NCI-H1417 treated with DMSO at 0.1 percent for 48 hours (cell line): Measurements from ENCODE around the gene SLC27A4.
"Not testable (repeated sequence)": the region's sequence is repeated elsewhere in the genome, so short reads cannot be mapped to it uniquely, and the experiment has no call there.

Experiments
- DNase-seq: peaks from one replicate; lab custom pipeline; 2025; lab: John Stamatoyannopoulos, UW

SLC27A4 gene

DNA sequence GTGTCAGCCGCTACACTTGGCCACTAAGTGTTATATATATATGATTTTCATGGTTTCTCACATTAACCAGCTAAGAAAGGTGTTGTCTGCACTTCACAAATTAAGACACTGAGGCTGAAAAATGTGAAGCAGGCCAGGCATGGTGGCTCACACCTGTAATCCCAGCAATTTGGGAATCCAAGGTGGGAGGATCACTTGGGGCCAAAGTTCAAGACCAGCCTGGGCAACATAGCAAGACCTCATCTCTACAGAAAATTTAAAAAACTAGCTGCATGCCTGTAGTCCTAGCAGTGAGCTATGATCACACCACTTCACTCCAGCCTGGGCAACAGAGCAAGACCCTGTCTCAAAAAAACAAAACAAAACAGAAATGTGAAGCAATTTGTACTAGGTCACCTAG lies 15.9 kb upstream of the SLC27A4 start:
- no peak for DNase-seq

GRCh38 chr9:128325629-128326028 lies 14.7 kb upstream of the SLC27A4 start:
- DNase-seq, result no peak

- DNase-seq, result no peak
These were observed 6.9 kb upstream of the SLC27A4 start for GRCh38 chr9:128333451-128333869.

DNA sequence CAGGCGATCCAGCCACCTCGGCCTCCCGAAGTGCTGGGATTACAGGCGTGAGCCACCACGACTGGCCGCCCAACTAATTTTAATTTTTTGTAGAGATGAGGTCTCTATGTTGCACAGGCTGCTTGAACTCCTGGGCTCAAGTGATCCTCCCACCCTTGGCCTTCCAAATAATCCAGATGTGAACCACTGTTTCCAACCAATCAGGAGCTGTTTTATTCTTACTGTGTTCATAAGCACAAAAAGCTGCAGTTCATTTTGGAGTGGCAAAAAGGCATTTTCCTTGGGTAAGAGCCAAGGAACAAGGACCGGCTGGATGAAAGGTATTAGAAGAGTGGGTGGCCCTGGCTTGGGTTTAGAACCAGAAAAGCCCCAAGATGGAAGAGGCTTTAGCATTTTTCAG lies 5.2 kb upstream of the SLC27A4 start:
- DNase-seq, result no peak

DNA sequence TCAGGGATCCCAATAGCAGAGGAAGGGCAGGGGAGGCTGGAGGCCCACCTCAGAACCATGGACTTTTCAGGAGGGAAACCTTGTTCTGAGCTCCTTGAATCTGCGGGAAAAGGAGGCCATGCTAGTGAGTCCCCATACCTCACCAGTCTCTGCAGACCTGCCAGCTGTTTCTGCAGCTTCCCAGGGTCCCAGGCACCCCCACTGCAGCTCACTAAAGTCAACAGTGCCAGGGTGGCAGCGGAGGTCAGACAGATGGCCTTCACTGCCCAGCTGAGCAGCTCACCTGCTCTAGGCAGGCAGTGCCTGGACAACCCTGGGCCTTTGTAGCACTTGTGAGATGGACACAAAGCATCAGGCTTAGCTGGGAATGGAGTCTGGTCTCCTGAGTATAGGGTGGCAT lies 4.4 kb upstream of the SLC27A4 start:
- no peak for DNase-seq

- DNase-seq, result no peak
These were observed 2.4 kb upstream of the SLC27A4 start for GRCh38 chr9:128337936-128338335.

DNA sequence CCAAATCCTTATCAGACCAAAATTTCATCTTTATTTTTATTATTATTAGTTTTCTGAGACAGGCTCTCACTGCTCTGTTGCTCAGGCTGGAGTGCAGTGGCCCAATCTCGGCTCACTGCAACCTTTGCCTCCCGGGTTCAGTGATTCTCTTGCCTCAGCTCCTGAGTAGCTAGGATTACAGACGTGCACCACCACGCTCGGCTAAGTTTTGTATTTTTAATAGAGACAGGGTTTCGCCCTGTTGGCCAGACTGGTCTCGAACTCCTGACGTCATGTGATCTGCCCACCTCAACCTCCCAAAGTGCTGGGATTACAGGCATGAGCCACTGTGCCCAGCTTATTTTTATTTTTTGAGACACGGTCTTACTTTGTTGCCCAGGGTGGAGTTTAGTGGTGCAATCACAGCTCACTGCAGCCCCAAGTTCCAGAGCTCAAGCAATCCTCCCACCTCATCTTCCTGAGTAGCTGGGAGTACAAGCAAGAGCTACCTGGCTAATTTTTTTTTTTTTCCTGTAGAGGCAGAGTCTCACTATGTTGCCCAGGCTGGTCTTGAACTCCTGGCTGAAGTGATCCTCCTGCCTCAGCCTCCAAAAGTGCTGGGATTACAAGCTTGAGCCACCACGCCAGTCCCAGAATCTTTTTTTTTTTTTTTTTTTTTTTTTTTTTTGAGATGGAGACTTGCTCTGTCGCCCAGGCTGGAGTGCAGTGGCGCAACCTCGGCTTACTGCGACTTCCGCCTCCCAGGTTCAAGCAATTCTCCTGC lies 1.3 kb upstream of the SLC27A4 start:
- not testable (repeated sequence) for DNase-seq

DNA sequence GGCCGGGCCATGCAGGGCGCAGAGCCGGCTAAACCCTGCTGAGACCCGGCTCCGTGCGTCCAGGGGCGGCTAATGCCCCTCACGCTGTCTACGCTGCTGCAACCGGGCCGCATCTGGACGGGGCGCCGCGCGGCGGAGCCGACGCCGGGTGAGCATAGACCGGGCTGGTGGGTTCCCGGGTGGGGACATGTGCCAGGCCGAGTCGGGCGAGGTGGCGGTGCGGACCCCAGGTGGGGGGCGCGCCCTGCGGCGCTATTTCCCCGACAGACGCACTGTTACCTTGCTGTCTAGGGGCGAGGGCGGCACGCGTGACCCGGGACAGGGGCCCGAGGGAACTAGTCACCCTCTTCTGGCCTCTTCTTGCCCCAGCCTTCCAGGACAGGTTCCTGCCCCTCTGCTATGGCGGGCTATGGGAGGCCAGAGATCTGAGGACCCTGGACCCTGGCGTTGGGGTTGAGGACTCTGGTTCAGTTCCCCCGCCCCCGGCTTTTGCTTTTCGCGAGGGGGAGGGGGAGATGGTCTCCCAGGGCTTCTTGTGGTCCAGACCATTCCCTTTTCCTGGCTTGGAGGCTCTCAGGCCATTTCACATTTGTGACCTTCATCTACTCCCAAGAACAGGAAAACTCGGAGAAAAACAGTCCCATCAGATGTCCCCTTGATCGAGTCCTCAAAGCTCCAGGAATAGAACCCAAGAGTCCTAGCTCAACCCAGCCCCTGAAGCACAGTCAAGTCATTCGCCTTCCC lies 536 bp downstream of the SLC27A4 start:
- no peak for DNase-seq

- no peak for DNase-seq
These were observed 1.1 kb downstream of the SLC27A4 start for GRCh38 chr9:128341435-128341849.

DNA sequence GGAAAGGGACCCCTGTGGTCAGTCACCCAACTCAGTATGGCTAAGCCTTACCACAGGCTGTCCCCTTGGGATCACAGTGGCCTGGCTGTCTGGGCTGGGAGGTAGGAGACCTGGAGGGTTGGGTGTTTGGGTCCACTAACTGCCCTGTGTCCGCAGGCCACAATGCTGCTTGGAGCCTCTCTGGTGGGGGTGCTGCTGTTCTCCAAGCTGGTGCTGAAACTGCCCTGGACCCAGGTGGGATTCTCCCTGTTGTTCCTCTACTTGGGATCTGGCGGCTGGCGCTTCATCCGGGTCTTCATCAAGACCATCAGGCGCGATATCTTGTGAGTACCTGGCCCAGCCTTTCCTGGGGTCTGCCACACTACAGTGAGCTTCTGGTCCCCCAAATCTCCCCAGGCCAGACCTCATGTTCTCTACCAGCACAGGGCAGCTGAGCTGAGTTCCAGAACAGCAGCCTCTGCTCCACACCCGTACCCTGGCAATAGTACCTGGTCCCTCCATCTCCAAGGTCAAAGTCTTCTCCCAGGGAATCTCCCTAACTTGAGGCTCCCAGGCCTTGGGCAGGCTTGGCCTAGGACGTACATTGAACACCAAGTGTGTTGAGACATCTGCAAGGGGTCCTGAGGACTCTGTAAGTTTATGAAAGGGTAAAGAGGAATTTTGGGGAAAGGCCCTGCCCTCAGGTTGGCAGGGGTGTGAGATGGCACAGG lies 2.8 kb downstream of the SLC27A4 start:
- DNase-seq, result no peak

DNA sequence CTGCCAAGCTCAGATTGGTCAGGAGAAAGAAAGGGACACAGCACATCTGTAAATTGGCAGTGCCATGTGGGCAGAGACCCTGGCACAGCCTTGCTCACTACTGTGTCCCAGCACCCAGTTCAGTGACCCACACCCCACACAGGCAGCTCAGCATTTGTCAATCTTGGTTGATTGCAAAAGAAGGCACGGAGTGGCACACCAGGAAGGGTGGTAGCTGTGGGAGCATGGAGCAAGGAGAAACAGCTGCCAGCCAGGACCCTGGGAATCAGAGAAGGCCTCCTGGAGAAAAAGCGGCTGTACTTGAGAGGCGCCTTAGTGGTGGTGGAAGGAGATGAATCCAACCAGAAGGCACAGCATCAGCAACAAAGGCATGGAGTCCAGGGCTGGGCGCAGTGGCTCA lies 3.5 kb downstream of the SLC27A4 start:
- no peak for DNase-seq

DNA sequence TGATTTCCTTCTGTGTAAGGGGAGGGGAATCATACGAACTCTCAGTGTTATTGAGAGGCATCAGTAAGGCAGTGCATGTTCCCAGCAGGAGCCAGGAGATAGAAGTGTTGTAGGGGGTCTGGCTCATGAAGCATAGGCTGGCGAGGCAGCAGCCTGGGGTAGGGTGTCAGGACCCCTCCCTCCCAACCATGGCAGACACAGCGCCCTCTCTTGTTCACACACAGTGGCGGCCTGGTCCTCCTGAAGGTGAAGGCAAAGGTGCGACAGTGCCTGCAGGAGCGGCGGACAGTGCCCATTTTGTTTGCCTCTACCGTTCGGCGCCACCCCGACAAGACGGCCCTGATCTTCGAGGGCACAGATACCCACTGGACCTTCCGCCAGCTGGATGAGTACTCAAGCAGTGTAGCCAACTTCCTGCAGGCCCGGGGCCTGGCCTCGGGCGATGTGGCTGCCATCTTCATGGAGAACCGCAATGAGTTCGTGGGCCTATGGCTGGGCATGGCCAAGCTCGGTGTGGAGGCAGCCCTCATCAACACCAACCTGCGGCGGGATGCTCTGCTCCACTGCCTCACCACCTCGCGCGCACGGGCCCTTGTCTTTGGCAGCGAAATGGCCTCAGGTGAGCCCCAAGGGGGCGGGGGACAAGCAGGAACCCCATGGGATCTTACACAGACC lies 4.7 kb downstream of the SLC27A4 start:
- no peak for DNase-seq

GRCh38 chr9:128349125-128349524 lies 8.8 kb downstream of the SLC27A4 start:
- DNase-seq, result no peak

DNA sequence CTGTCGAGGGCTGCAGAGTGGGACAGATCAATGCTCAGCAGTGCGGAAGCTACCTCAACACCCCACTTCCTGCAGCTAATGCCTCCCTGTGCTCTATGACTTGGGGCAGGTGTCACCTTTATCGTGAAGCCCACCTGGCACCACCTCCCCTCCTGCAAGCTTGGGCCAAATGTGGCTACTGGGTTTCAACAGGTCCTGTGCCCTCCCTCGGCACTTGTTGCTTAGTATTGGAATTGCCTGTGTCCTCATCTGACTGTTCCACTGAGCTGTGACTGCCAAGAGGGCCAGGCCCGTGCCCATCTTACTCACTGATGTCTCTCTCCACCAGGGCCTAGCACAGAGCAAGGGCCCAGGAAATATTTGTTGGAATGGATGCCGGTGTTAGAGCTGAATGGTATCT lies 9.4 kb downstream of the SLC27A4 start:
- DNase-seq, result no peak

GRCh38 chr9:128355451-128355850 lies 15.1 kb downstream of the SLC27A4 start:
- DNase-seq, result no peak

DNA sequence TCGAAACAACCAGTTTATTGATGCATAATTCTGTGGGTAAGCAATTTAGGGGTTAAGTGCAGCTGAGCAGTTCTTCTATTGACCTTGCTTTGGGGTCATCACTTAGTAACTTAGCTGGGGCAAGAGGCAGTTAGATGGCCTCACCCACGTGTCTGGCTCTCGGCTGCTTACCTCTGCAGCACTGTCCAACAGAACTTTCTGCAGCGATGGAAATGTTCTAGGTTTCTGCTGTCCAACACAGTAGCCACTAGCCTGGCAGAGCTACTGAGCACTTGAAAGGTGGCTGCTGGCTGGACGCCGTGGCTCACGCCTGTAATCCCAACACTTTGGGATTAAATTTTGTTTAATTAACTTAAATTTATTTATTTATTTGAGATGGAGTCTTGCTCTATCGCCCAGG lies 17.8 kb downstream of the SLC27A4 start:
- DNase-seq, result no peak

- no peak for DNase-seq
These were observed 18.5 kb downstream of the SLC27A4 start for GRCh38 chr9:128358861-128359260.

GRCh38 chr9:128360826-128361225 lies 20.5 kb downstream of the SLC27A4 start:
- DNase-seq, result no peak

DNA sequence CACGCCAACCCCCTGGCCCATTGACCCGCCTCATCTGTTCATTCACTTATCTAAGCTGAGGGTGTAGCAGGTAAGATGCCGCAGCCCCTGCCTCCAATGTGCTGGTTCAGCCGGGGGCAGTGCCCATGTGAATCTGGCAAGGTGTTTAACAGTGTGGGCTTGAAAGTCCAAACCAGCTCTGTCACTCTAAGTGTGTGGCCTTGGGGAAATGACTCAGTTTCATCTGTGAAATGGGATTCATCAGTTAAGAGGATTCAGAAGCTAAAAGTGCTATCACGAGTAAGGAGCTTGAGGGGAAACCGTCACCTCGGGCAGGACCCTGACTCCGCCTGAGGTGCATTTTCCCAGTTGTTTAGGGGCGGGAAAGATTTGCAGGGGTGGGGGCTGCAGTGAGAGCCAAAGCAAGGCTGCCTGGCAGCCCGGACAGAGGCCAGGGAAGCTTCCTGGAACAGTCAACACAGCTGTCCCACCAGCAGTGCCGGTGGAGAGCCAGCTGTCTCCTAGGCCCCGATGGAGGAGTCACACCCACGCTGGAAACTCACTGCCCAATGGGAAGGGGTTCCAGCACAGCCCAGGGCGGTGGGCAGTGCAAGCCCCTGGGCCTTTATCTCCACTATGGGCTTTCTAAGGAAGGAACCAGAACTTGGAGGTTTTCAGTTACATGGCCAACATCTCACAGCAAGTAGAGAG lies 21.1 kb downstream of the SLC27A4 start:
- no peak for DNase-seq

DNA sequence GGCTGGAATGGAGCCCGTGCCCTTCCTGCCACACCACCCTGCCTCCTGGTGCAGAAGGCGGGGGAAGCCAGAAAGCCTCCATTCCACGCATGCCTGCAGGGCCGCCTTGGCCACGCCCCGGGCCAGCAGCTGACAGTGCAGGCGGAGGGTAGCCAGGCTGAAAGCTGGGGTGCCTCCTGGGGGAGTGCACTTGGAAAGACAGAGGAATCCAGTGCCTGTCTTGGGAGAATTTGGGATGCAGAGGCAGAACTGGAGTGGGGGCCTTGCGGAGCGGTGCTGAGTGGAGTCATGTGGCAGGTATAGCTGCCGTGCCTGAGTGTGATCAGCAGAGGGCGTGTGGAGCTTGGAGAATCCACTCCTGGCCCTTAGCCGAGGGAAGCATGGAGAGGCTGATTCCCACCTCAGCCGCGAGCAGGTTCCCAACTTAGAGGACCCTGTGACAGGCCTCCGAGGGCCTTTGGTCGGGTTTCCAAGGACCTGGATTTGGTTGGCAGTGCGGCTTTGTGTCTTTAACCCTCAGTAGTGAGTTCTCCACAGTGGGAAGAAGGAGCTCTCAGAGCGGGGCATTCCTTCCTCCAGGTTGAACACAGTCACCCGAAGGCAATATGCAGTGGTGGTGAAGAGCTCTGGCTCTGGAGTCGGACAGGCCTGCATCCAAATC lies 21.8 kb downstream of the SLC27A4 start:
- peak; percentile 22 for DNase-seq

DNA sequence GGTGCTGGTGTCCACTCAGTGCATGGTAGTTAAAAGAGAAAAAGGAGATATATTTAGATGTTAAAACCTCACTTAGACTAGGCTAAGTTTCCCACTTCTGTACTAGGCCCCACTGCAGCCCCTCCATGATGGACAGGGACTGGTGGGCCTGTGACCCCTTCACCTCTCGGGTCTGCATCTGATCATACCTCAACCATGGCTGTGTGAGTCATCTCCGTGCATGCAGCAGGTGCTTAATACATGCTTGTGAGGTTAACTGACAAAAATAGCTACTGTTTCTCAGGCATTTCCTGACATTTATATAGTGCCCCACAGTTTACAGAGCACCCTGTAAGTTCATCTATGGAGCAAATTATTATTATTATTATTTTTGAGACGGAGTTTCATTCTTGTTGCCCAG lies 22.4 kb downstream of the SLC27A4 start:
- DNase-seq, result no peak
